ENCODE results near the gene TLX1.

DNA sequence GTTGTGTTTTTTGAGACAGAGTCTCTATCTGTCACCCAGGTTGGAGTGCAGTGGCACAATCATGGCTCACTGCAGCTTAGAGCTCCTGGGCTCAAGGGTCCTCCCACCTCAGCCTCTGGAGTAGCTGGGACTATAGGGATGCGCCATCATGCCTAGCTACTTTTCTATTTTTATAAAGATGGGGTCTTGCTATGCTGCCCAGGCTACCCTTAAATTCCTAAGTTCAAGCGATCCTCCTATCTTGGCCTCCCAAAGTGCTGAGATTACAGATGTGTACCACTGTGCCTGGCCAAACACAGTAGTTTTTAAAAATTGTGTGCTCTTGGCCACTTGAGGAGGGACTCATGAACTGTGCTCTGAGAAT is 10.6 kb upstream of the TLX1 start:
- TF ChIP-seq, protein P1, sequence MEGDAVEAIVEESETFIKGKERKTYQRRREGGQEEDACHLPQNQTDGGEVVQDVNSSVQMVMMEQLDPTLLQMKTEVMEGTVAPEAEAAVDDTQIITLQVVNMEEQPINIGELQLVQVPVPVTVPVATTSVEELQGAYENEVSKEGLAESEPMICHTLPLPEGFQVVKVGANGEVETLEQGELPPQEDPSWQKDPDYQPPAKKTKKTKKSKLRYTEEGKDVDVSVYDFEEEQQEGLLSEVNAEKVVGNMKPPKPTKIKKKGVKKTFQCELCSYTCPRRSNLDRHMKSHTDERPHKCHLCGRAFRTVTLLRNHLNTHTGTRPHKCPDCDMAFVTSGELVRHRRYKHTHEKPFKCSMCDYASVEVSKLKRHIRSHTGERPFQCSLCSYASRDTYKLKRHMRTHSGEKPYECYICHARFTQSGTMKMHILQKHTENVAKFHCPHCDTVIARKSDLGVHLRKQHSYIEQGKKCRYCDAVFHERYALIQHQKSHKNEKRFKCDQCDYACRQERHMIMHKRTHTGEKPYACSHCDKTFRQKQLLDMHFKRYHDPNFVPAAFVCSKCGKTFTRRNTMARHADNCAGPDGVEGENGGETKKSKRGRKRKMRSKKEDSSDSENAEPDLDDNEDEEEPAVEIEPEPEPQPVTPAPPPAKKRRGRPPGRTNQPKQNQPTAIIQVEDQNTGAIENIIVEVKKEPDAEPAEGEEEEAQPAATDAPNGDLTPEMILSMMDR (IDR thresholded peaks at IDR 0.05; ENCODE audit: low read length), result no peak
- no peak for TF ChIP-seq EZH2 (IDR thresholded peaks at IDR 0.05; ENCODE audit: borderline replicate concordance, low read length)

Data from OCI-LY1 (cell line).